Upper lobe of left lung (tissue), 6 donors: Measurements from ENCODE around the gene MEGF11. TPM values are rescaled to one million over a fixed set of nuclear protein-coding genes. Genes with fewer than 3 reads are reported as not detected.

Experiments
- ATAC-seq, 2 donors: fragments of 200-7000 bp; cut with Tn5 transposase; one replicate each; pipeline ENCODE4 v1.9.1; 2022; ENCODE audit warnings: mild to moderate bottlenecking in 2 of 2, moderate library complexity in 2 of 2; ENCODE audit not compliant: low FRiP score in 2 of 2
- DNase-seq, 2 donors: peaks; one replicate each; pipeline ENCODE4 v3.0.0-alpha.2; 2019 to 2020
- H3K27ac ChIP-seq, 4 donors: fragments of 200-600 bp; sonication (generic); one replicate each; pipeline ENCODE4 v1.5.1; 2016 to 2019
- H3K27me3 ChIP-seq, 4 donors: fragments of 200-600 bp; sonication (generic); one replicate each; pipeline ENCODE4 v1.5.1; 2017 to 2019
- H3K36me3 ChIP-seq, 4 donors: fragments of 200-600 bp; sonication (generic); one replicate each; pipeline ENCODE4 v1.5.1; 2016 to 2019
- H3K4me1 ChIP-seq, 4 donors: fragments of 200-600 bp; sonication (generic); one replicate each; pipeline ENCODE4 v1.5.1; 2018 to 2019
- H3K4me3 ChIP-seq, 4 donors: fragments of 200-600 bp; sonication (generic); one replicate each; pipeline ENCODE4 v1.5.1; 2017 to 2019; ENCODE audit warnings: mild to moderate bottlenecking in 2 of 4, moderate library complexity in 1 of 4
- H3K9me3 ChIP-seq, 4 donors: fragments of 200-600 bp; sonication (generic); one replicate each; pipeline ENCODE4 v1.5.1; 2018 to 2019
- CTCF ChIP-seq, 6 experiments: fragments of 450-650 bp in 4 of 6; fragments of 200-600 bp in 2 of 6; sonication (generic) in 2 of 6; IDR thresholded peaks; one replicate each; pipeline ENCODE4 v1.5.1; 2016 to 2019; ENCODE audit warnings: antibody characterized with exemption in 6 of 6
- EP300 ChIP-seq, 4 donors: sonication (generic); formaldehyde crosslinking; IDR thresholded peaks; one replicate each; pipeline ENCODE4 v1.5.1; 2017; ENCODE audit warnings: antibody characterized with exemption in 4 of 4, control low read depth in 2 of 4
- POLR2A ChIP-seq, 4 donors: fragments of 450-650 bp; IDR thresholded peaks; one replicate each; pipeline ENCODE4 v1.5.1; 2016 to 2017; ENCODE audit warnings: antibody characterized with exemption in 4 of 4, mild to moderate bottlenecking in 2 of 4
- POLR2AphosphoS5 ChIP-seq, 2 donors: sonication (generic); formaldehyde crosslinking; IDR thresholded peaks; one replicate each; pipeline ENCODE4 v1.5.1; 2017; ENCODE audit warnings: antibody characterized with exemption in 2 of 2
- WGBS, 2 donors: methylation state at CpG; one replicate each; pipeline ENCODE4 v1.1.5; 2017 to 2018; 5-methylcytosine and 5-hydroxymethylcytosine counted together
- total RNA-seq, 6 donors: library from RNA; depleted of rRNA in 4 of 6; stranded (reverse); fragments of >200 nt in 4 of 6; gene quantifications; one replicate each; pipeline versions ENCODE4 v1.1.0 to v1.2.1, GENCODE V29; 2016 to 2021
- donor health status: DM: no; HTN: no; CAD: no; lungs with moderate emphysema.
- donor health status: DM: no; HTN: yes; CAD: no; lungs with severe emphysema.

Gene MEGF11
- total RNA-seq, 6 donors from 2014 or later, result 1.5 to 4.0 (median 3.5) TPM; not detected in 3

- peaks cover 0 to 35% (median 12%) of the 10 kb centered on the region in 4 donors for H3K27me3 ChIP-seq
- TF ChIP-seq EP300 (IDR thresholded peaks at IDR 0.05) (no peak), CTCF (IDR thresholded peaks at IDR 0.05) (no peak), POLR2AphosphoS5 (IDR thresholded peaks at IDR 0.05) (no peak), POLR2A (IDR thresholded peaks at IDR 0.05) (no peak)
- no peak for ATAC-seq
- peaks cover 28 to 30% (median 29%) of the 10 kb centered on the region in 4 donors for H3K4me1 ChIP-seq
- no peaks in the 10 kb centered on the region for H3K9me3 ChIP-seq
- H3K36me3 ChIP-seq, result no peaks in the 10 kb centered on the region
- no peak for DNase-seq
- no peak overlapping the region for H3K27ac ChIP-seq
- no peak overlapping the region for H3K4me3 ChIP-seq
- 44 to 54% methylated on average over 14 to 18 of the region's 19 CpGs for WGBS, 2 donors
These were observed 1.6 kb upstream of the MEGF11 start for GRCh38 chr15:66254951-66255676.

- H3K4me1 ChIP-seq, result peaks cover 28 to 30% (median 29%) of the 10 kb centered on the region in 4 donors
- DNase-seq, result peak in 1 of 2 donors; percentile 60
- TF ChIP-seq POLR2A (IDR thresholded peaks at IDR 0.05), result no peak
- TF ChIP-seq CTCF (IDR thresholded peaks at IDR 0.05), result no peak
- TF ChIP-seq EP300 (IDR thresholded peaks at IDR 0.05), result no peak
- no peak for TF ChIP-seq POLR2AphosphoS5 (IDR thresholded peaks at IDR 0.05)
- no peak overlapping the region for H3K27ac ChIP-seq
- H3K36me3 ChIP-seq, result no peaks in the 10 kb centered on the region
- no peak for ATAC-seq
- H3K4me3 ChIP-seq, result peak overlapping the region in 3 of 4 donors; percentile 43 to 58 (median 55)
- peaks cover 0 to 35% (median 12%) of the 10 kb centered on the region in 4 donors for H3K27me3 ChIP-seq
- H3K9me3 ChIP-seq, result no peaks in the 10 kb centered on the region
- 11 to 24% methylated on average over 20 to 36 of the region's 36 CpGs for WGBS, 2 donors
These were observed 770 bp upstream of the MEGF11 start for GRCh38 chr15:66254089-66254950.

- peaks cover 0 to 35% (median 12%) of the 10 kb centered on the region in 4 donors for H3K27me3 ChIP-seq
- 0 to 2% methylated on average over 7 to 40 of the region's 64 CpGs for WGBS, 2 donors
- no peaks in the 10 kb centered on the region for H3K9me3 ChIP-seq
- DNase-seq (no peak), ATAC-seq (peak in 1 of 2 donors; percentile 43)
- TF ChIP-seq POLR2A (IDR thresholded peaks at IDR 0.05) (no peak), EP300 (IDR thresholded peaks at IDR 0.05) (no peak), POLR2AphosphoS5 (IDR thresholded peaks at IDR 0.05) (no peak), CTCF (IDR thresholded peaks at IDR 0.05) (peak in 1 of 6 experiments; percentile 2)
- H3K36me3 ChIP-seq, result no peaks in the 10 kb centered on the region
- H3K4me1 ChIP-seq, result peaks cover 28 to 30% (median 29%) of the 10 kb centered on the region in 4 donors
- H3K27ac ChIP-seq, result no peak overlapping the region
- peak overlapping the region; percentile 23 to 58 (median 49) for H3K4me3 ChIP-seq
These were observed 699 bp downstream of the MEGF11 start for GRCh38 chr15:66252685-66253417.

GRCh38 chr15:66251790-66252684 is 1.5 kb downstream of the MEGF11 start:
- ATAC-seq (peak; percentile 47 to 80), DNase-seq (peak; percentile 36 to 93)
- H3K9me3 ChIP-seq, result no peaks in the 10 kb centered on the region
- peaks cover 0 to 35% (median 12%) of the 10 kb centered on the region in 4 donors for H3K27me3 ChIP-seq
- no peak overlapping the region for H3K27ac ChIP-seq
- WGBS, 2 donors, result 5 to 11% methylated on average over 11 to 52 of the region's 72 CpGs
- TF ChIP-seq POLR2A (IDR thresholded peaks at IDR 0.05) (no peak), POLR2AphosphoS5 (IDR thresholded peaks at IDR 0.05) (no peak), EP300 (IDR thresholded peaks at IDR 0.05) (no peak), CTCF (IDR thresholded peaks at IDR 0.05) (peak; percentile 36 to 58 (median 46))
- H3K4me1 ChIP-seq, result peaks cover 28 to 30% (median 29%) of the 10 kb centered on the region in 4 donors
- H3K36me3 ChIP-seq, result no peaks in the 10 kb centered on the region
- H3K4me3 ChIP-seq, result peak overlapping the region; percentile 23 to 58 (median 49)
